NCI-H82 treated with DMSO at 0.1 percent for 48 hours (cell line): Measurements from ENCODE around the gene LRRC8C.

Experiments
- DNase-seq: peaks from one replicate; lab custom pipeline; 2025; ENCODE audit not compliant: unreplicated experiment; lab: John Stamatoyannopoulos, UW

The LRRC8C gene

GRCh38 chr1:89727517-89728312 lies 94.8 kb downstream of the LRRC8C start:
- no peak for DNase-seq

- no peak for DNase-seq
Observed at GRCh38 chr1:89728381-89728780, 95.5 kb downstream of the LRRC8C start.

GRCh38 chr1:89732206-89732605 lies 99.3 kb downstream of the LRRC8C start:
- no peak for DNase-seq

- DNase-seq: no peak
Observed at GRCh38 chr1:89732643-89733222, 99.8 kb downstream of the LRRC8C start.

GRCh38 chr1:89733748-89734147 lies 100.8 kb downstream of the LRRC8C start:
- no peak for DNase-seq

- no peak for DNase-seq
Observed at GRCh38 chr1:89734442-89734841, 101.5 kb downstream of the LRRC8C start.

- DNase-seq: no peak
Observed at GRCh38 chr1:89735479-89735878, 102.6 kb downstream of the LRRC8C start.

GRCh38 chr1:89736937-89737733 lies 104.2 kb downstream of the LRRC8C start:
- DNase-seq: no peak

GRCh38 chr1:89737985-89738510 lies 105.1 kb downstream of the LRRC8C start:
- no peak for DNase-seq

- no peak for DNase-seq
Observed at GRCh38 chr1:89739013-89739843, 106.3 kb downstream of the LRRC8C start.

- DNase-seq: no peak
Observed at GRCh38 chr1:89739844-89740216, 106.9 kb downstream of the LRRC8C start.

GRCh38 chr1:89743788-89744187 lies 110.9 kb downstream of the LRRC8C start:
- no peak for DNase-seq

GRCh38 chr1:89746424-89747149 lies 113.7 kb downstream of the LRRC8C start:
- DNase-seq: no peak

GRCh38 chr1:89753761-89754160 lies 120.8 kb downstream of the LRRC8C start:
- DNase-seq: no peak

- no peak for DNase-seq
Observed at GRCh38 chr1:89754518-89754917, 121.6 kb downstream of the LRRC8C start.

GRCh38 chr1:89755591-89755990 lies 122.7 kb downstream of the LRRC8C start:
- DNase-seq: no peak

- DNase-seq: no peak
Observed at GRCh38 chr1:89757532-89757931, 124.6 kb downstream of the LRRC8C start.

- DNase-seq: no peak
Observed at GRCh38 chr1:89758156-89758555, 125.2 kb downstream of the LRRC8C start.

- no peak for DNase-seq
Observed at GRCh38 chr1:89759036-89759435, 126.1 kb downstream of the LRRC8C start.

GRCh38 chr1:89760496-89760895 lies 127.6 kb downstream of the LRRC8C start:
- DNase-seq: no peak
